NOMO-1 treated with DMSO at 0.1 percent for 48 hours (cell line): ENCODE data around the gene CHIC1.
"Not testable (repeated sequence)": the region's sequence is repeated elsewhere in the genome, so short reads cannot be mapped to it uniquely, and the experiment has no call there.

ENCODE experiments used
- DNase-seq: peaks from one replicate; lab custom pipeline; 2025; ENCODE audit not compliant: unreplicated experiment; lab: John Stamatoyannopoulos, UW

Gene CHIC1

DNA sequence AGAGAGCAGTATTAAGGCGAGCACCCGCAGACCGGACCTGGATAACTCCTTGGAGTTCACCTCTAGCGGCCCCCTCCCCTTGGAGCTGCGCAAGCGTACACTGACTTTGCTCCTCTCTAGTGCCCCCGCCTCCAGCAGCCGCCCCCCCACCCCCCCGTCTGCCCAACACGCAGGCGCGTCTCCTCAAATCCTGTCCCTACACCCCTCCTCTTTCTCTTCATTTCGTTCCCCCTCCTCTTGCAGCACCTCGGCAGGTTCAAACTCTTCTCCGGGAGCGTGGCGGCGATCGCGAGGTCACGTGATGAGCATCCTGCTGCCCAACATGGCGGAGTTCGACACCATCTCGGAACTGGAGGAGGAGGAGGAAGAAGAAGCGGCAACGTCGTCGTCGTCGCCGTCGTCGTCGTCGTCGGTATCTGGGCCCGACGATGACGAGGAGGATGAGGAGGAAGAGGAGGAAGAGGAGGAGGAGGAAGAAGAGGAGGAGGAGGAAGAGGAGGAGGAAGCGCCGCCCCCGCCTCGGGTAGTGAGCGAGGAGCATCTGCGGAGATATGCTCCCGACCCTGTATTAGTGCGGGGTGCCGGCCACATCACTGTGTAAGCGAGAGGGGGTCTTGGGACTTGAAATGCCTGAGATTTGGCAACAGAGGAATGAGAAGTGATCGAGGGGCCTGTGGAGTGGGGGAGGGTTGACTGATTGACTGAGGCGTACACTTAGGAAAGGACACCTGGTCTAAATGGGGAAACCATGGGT is at the start of gene CHIC1:
Gene CHIC1, plus strand, starts transcription at position 214 of the 754 bp plus-strand sequence. Its CDS starts 88 bp downstream, at position 302.
- no peak for DNase-seq

DNA sequence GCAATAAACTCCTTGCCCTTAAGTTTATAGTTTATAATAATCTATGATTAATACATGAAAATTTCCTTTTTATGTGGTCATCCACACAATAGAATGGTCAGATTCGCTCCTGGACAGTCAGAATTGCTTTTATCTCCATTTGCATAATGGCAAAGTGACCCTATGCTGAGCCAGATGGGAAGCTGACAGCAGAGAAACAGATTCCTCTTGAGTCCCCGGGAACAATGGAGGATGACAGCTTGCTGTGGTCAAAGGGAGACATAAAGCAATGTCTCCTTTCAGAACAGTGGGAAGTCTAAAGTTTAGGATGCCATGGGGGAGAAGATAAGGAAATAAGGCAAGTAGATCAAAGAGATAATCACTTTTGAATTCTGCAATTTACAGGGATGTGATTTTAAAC is 40.2 kb upstream of the CHIC1 start:
- DNase-seq, result not testable (repeated sequence)

DNA sequence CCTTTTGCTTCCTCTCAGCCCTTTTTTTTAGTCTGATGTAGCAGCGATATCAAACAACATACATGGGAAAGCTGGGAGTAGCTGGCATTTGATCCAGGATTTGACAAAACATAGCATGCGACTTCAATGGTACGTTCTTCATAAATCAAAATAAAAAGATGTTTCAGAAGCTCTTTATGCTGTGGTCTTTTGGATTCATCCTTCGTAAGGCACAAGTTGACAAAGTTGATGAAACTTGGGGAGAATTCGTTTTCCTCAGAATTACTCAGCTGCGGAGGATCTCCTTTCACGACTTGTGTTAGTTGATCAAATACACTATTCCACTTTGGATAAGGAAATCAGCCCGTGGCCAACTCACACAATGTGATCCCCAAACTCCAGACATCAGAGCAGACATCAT is 38.1 kb upstream of the CHIC1 start:
- DNase-seq, result no peak

DNA sequence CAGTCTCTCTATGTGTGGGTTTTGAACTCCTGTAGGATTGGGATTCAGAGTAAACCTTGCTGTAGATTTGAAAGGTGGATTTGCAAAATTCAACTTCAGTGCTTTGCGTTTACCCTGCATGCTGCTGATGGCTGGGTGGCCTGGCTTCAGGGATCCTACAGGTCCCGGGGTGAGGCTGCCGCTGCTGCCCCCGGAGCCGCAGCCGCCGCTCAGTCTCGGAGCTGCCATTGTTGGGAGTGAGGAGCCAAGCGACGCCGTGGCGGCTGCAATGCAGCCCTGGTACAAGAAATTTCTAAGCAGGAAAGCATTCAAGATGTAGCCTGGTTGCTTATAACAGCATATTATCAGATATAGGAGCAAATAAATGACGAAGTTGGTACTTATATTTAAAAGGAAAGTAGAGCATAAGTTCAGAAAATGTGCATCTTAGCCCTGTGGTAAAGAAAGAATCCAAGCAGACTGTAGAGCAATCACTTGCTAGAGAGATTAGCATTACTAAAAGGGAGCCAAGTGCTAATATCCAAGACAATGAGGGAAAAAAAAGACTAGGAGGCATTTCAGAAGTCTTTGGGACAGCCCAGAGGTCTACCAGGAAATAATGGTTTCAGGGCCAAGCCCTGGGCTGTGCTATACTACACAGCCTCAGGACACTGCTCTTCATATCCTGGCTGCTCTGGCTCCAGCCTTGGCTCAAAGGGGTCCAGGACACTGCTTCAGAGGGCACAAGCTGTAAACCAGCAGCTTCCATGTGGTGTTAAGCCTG is 36.9 kb upstream of the CHIC1 start:
- DNase-seq, result no peak

DNA sequence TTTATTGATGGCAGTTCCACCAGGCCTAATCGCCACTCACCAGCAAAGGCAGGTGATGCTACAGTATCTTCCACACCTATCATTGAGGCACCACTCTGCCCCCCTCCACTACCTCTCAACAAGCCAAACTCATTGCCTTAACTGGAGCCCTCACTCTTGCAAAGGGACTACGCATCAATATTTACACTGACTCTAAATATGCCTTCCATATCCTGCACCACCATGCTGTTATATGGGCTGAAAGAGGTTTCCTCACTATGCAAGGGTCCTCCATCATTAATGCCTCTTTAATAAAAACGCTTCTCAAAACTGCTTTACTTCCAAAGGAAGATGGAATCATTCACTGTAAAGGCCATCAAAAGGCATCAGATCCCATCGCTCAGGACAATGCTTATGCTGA is 31.3 kb upstream of the CHIC1 start:
- DNase-seq, result not testable (repeated sequence)

DNA sequence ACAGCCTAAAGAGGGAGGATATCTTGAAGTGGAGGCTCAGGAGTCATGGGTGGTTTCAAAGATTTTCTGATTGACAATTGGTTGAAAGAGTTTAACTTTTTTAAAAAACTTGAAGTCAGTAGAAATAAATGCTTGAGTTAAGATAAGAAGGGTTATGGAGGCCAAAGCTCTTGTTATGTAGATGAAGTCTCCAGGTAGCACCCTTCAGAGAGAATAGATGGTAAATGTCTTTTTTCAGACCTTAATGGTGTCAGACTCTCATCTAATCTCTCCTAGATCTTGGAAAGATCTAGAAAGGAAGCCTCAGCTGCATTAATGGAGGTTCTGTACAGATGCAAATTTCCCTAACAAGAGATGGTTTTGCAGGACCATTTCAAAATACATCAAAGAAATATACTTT is 6.8 kb upstream of the CHIC1 start:
- DNase-seq, result no peak

DNA sequence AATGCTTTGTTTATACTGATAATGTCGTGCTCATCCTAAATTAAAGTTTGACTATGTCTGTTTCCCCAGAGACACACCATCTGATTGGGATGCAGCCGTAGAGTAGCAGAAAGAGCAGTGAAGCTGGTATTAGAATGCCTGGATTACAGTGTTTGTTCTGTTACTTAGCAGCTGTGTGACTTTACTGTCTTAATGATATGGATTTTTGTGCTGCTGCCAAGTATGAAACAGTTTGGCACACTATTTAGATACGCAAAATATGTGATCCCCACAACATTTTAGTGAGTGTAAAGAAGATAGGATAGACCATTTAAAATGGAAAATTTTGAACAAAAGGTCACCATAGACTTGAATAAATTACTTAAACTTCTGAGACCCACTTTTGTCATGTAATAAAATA is 1.2 kb upstream of the CHIC1 start:
- no peak for DNase-seq

DNA sequence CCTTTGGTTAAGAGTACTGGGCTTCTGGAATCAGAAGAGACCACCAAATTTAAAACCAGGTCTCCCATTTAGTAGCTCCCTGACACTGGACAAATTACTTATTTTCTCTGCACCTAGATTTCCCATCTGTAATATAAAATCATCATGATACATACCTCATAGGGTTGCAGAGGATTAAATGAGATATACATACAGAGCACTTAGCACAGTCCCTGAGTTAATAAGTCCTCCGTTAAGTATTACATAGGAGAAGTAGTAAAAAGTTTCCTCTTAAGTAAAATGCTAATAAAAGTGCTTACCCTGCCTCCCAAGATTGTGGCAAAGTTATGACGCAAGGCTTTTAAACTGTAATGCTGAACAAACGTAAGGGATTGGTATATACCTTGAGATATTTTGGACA is 539 bp upstream of the CHIC1 start:
- no peak for DNase-seq

DNA sequence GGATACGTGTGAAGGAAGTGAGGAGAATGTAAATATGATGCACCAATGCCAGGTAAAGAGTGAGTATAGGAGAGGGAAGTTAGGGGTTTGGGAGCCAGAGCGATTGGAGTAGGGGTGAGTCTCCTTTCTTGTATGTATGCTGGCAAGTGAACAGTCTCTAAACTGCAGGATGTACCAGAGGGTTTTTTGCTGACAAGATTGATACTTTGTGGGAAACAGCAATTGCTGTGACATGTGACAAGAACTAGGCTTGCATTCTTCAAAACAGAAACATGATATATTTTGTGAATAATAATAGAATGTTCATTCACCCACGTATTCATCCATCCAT is 706 bp downstream of the CHIC1 start:
- no peak for DNase-seq

DNA sequence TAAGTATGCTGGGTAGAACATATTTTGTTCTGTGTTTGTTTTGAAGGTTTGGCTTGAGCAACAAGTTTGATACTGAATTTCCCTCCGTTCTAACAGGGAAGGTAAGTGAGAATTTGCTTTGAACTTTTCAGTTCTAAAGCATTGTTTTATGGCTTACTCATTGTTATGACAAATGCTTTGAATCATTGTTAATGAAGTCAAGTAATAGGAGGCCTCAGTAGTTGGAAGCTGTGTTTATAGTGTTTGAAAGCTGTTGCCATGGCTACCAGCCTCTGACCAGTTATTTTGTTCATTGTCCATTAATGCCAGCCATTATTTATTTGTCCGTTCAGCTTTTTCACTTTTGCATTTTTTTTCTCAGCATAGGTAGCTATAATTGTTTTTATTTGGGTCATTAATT is 14.4 kb downstream of the CHIC1 start:
- DNase-seq, result no peak

DNA sequence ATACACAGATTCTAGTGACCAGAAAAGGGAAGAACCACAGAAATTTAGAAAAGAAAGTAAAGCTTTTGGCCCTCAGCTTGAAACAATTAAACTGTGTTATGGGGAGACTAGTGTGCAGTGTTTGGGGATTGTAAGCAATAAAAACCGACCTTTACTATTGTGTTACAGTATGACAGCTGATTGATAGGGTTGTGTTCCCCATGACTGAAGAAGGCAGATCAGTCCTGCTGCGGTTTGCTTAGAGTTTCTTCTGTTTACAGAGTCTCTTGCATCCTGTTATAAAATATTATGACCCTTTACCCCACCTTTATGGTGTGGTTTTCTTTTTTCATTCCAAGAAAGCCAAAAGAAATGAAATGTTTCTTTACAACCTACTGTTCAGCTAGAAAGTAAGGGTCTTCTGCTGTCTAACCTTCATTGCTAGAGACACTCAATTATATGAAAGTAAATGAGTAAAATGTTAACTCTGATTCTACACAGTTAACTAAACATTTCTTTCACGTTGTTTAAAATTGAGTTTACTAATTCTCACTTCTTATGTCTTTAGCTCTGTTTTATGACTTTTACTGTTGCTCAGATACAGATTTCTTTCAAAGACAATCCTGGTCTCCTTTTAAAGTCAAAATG is 18.1 kb downstream of the CHIC1 start:
- no peak for DNase-seq

DNA sequence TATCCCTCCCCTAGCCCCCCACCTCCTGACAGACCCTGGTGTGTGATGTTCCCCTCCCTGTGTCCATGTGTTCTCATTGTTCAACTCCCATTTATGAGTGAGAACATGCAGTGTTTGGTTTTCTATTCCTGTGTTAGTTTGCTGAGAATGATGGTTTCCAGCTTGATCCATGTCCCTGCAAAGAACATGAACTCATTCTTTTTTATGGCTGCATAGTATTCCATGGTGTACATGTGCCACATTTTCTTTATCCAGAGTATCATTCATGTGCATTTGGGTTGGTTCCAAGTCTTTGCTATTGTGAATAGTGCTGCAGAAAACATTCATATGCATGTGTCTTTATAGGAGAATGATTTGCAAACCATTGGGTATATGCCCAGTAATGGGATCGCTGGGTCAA is 34.8 kb downstream of the CHIC1 start:
- not testable (repeated sequence) for DNase-seq

DNA sequence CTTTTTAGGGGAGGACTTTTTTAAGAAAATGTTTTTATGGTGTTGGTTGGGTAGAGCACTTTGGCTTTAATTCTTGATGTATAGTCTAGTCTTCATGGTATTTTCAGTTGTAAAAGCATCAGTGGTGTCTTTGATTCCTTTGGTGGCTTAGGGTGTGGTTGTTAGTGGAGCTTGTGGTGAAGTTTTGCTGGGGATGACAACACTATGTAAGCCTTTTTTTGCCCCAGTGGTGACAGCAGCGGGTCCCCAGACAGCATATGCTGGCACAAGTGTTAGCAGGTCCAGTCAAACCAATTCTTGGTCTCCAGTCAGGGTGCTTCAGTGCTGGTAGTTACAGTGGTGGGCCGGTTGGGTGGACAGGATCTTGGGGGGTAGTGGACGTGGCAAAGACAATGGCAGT is 52.0 kb downstream of the CHIC1 start:
- DNase-seq, result no peak

DNA sequence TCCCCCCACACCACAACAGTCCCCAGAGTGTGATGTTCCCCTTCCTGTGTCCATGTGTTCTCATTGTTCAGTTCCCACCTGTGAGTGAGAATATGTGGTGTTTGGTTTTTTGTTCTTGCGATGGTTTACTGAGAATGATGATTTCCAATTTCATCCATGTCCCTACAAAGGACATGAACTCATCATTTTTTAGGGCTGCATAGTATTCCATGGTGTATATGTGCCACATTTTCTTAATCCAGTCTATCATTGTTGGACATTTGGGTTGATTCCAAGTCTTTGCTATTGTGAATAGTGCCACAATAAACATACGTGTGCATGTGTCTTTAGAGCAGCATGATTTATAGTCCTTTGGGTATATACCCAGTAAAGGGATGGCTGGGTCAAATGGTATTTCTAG is 78.7 kb downstream of the CHIC1 start:
- DNase-seq, result not testable (repeated sequence)

DNA sequence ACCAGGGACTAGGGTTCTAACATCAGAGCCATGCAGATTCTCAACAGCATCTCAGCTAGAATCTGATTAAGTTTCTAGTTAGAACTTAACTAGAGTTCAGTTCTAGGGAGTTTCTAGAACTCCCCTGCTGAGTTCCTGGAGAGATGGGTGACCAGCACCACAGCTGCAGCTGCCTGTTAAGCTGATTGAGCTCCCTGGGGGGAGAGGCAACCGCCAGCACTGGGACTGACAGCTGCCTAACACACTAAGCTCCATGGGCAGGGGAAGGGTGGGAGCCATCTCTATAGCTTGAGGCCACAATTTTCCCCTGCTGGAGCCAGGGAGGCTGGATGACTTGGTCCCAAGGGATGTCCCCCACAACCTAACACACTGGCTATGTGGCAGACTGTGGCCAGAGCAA is 84.2 kb downstream of the CHIC1 start:
- no peak for DNase-seq

DNA sequence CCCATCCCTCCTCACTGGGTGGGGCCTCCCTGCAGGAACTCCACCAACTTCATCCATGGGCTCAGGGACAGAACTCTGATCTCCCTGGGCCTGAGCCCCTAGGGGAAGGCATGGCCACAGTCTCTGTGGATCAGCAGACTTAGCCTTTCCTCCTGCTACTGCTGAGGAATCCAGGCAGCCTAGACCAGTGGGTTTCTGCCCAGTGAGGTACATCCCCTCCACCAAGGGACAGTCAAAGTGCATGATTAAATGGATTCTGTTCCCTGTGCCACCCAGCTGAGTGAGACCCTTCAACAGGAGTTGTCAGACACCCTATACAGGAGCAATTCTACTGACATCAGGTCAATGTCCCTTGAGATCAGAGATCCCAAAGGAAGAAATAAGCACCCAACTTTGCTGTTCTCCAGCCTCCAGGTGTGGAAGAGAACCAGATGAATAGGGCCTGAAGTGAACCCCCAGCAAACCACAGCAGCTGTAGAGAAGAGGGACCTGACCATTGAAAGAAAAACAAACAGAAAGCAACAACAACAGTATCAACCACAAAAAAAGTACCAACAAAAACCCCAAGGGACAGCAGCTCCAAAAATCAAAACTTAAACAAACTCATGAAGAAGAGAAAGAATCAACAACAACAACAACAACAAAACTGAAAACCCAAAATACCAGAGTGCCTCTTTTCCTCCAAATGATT is 84.8 kb downstream of the CHIC1 start:
- DNase-seq, result no peak

DNA sequence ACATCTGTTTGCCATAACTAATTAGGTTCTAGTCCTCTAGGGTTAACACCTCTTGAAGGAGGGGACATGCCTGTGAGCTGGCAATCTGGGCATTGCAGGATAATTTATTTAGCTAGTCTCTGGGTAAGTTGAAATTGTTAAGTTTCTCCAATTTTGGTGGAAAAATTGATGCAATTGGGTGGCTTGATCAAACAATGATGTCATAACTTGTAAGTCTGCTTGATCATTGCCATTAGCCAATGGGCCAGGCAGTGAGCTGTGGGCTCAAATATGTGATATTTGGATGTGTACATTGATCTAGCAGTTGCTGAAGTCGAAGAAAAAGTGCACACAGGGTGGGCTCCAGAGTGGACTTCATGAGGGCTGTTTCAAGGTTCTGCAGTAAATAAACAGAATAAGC is 98.3 kb downstream of the CHIC1 start:
- not testable (repeated sequence) for DNase-seq

DNA sequence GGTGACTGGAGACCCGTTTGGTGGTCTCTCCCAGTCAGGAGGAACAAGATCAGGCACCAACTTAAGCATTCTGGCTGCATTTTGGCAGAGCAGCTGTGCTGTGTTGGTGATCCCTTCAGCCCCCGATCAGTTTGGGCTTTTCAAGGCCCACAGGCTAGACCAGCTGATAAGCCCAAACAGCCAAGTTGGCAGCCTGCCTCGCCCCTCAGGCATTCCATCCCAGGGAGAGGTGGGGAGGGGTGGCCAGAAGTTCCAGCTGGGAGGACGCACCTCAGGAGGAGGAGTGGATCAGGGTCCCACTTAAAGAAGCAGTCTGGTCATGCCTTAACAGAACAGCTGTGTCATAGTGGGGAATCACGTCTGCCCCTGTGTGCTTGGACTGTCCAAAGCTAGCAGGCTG is 105.8 kb downstream of the CHIC1 start:
- no peak for DNase-seq

DNA sequence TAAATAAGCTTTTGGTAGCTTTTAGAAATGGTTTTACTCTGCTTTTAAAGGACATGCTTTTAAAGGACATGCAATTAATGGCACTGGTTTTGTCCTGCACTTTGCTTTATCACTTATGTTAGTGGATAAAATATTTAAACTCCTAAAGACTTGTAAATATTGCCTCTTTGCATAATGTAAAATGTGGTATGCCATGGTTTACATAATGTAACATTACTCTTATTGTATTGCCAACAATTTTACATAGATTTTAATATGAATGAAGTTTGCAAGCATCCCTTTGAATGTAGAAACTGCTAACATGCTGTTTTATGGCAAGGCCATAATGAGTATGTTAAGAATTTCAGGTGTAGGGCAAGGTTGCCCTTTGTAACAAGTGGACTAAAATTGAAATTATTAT is 118.4 kb downstream of the CHIC1 start:
- DNase-seq, result no peak

DNA sequence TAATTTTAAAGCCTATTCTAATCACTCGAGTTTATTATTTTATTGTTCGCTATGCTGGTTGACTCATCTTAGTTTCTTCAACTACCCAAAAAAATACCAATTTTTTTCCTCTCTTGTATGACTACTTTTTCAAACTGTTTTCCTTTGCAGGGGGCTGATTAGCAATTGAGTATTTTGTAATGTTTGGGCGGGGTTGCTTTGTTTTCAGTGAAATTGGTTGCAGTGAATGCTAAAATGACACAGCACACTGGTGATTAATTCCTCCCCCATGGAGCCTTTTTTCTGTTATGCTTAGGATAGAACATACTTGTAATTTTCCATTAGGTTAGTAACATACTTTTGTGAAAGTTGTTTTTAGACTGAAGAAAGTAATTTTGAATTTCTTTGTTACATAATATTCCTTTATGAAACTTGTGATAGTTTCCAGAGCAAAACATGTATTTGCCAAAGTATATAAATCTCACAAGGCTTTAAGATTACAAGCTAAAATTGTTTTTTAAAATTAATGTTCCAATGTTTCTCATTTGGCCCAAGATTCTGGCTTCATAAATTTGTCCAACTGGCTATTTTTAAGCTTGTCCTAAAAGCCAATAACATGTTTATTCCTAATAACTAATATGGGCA is 120.4 kb downstream of the CHIC1 start:
- no peak for DNase-seq

DNA sequence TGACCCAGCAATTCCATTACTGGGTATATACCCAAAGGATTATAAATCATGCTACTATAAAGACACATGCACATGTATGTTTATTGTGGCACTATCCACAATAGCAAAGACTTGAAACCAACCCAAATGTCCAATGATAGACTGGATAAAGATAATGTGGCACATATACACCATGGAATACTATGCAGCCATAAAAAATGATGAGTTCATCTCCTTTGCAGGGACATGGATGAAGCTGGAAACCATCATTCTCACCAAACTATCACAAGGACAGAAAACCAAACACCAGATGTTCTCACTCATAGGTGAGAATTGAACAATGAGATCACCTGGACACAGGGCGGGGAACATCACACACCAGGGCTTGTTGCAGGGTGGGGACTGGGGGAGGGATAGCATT is 144.0 kb downstream of the CHIC1 start:
- not testable (repeated sequence) for DNase-seq
